Mesenchymal stem cell (in vitro differentiated cells and primary cell): ENCODE results near the gene GALNT1.

Experiments used
- DNase-seq: peaks from one replicate; pipeline ENCODE4 v3.0.0-alpha.2; 2013
- H2AFZ ChIP-seq: one replicate; pipeline ENCODE4 v1.6.1; 2013; ENCODE audit warnings: low read depth, mild to moderate bottlenecking, control low read depth, inconsistent platforms, low read length, moderate library complexity
- H2AK5ac ChIP-seq: 2 replicates; pipeline ENCODE4 v1.6.1; 2013; ENCODE audit warnings: low read length, moderate library complexity, mild to moderate bottlenecking, inconsistent platforms; ENCODE audit not compliant: severe bottlenecking
- H2BK120ac ChIP-seq: one replicate; pipeline ENCODE4 v1.6.1; 2013; ENCODE audit warnings: low read depth, mild to moderate bottlenecking, inconsistent platforms, low read length, moderate library complexity
- H2BK12ac ChIP-seq, 2 experiments: one replicate each; pipeline ENCODE4 v1.6.1; 2013; ENCODE audit warnings: inconsistent platforms in 2 of 2, low read length in 2 of 2, mild to moderate bottlenecking in 2 of 2, moderate library complexity in 2 of 2, control low read depth in 1 of 2
- H2BK15ac ChIP-seq: one replicate; pipeline ENCODE4 v1.6.1; 2013; ENCODE audit warnings: mild to moderate bottlenecking, low read depth, inconsistent platforms; ENCODE audit not compliant: poor library complexity, severe bottlenecking
- H2BK5ac ChIP-seq: 2 replicates; pipeline ENCODE4 v1.6.1; 2013; ENCODE audit warnings: low read depth, mild to moderate bottlenecking, low read length, control low read depth, inconsistent platforms; ENCODE audit not compliant: poor library complexity, severe bottlenecking
- H3K14ac ChIP-seq, 2 experiments: one replicate each; pipeline ENCODE4 v1.6.1; 2013; ENCODE audit warnings: inconsistent platforms in 2 of 2, low read length in 2 of 2, control low read depth in 1 of 2, mild to moderate bottlenecking in 1 of 2, moderate library complexity in 1 of 2
- H3K18ac ChIP-seq, 2 experiments: one replicate each; pipeline ENCODE4 v1.6.1; 2013; ENCODE audit warnings: inconsistent platforms in 2 of 2, low read length in 2 of 2, control low read depth in 1 of 2, low read depth in 1 of 2, mild to moderate bottlenecking in 1 of 2
- H3K23ac ChIP-seq, 2 experiments: one replicate each; pipeline ENCODE4 v1.6.1; 2013; ENCODE audit warnings: inconsistent platforms in 2 of 2, low read length in 2 of 2, mild to moderate bottlenecking in 2 of 2, moderate library complexity in 2 of 2, control low read depth in 1 of 2
- H3K27ac ChIP-seq: 2 replicates; pipeline ENCODE4 v1.5.1; 2013; ENCODE audit warnings: mild to moderate bottlenecking, moderate library complexity, low read length, control low read depth, inconsistent platforms; ENCODE audit not compliant: poor library complexity, severe bottlenecking
- H3K27me3 ChIP-seq, 2 experiments: 2 replicates each; pipeline versions ENCODE4 v1.6.1 to v1.7.0; 2013; ENCODE audit warnings: low read length in 2 of 2, mild to moderate bottlenecking in 2 of 2, moderate library complexity in 2 of 2, control low read depth in 1 of 2, inconsistent platforms in 1 of 2; ENCODE audit not compliant: control insufficient read depth in 1 of 2, insufficient read depth in 1 of 2
- H3K36me3 ChIP-seq, 2 experiments: 2 replicates each; pipeline versions ENCODE4 v1.6.1 to v1.7.0; 2013; ENCODE audit warnings: low read length in 2 of 2, control low read depth in 1 of 2, inconsistent platforms in 1 of 2, low read depth in 1 of 2, mild to moderate bottlenecking in 1 of 2; ENCODE audit not compliant: insufficient read depth in 2 of 2, control insufficient read depth in 1 of 2
- H3K4ac ChIP-seq, 2 experiments: one replicate each; pipeline ENCODE4 v1.6.1; 2013; ENCODE audit warnings: inconsistent platforms in 2 of 2, low read length in 2 of 2, mild to moderate bottlenecking in 2 of 2, moderate library complexity in 2 of 2, control low read depth in 1 of 2, low read depth in 1 of 2
- H3K4me1 ChIP-seq: 2 replicates; pipeline ENCODE4 v1.6.1; 2013; ENCODE audit warnings: low read depth, low read length, control low read depth; ENCODE audit not compliant: control insufficient read depth, insufficient read depth
- H3K4me2 ChIP-seq: 2 replicates; pipeline ENCODE4 v1.6.1; 2013; ENCODE audit warnings: low read length, mild to moderate bottlenecking, inconsistent platforms; ENCODE audit not compliant: poor library complexity, severe bottlenecking
- H3K4me3 ChIP-seq, 2 experiments: 2 replicates each; pipeline versions ENCODE4 v1.5.1 to v1.7.0; 2013; ENCODE audit warnings: low read length in 2 of 2, mild to moderate bottlenecking in 2 of 2, control low read depth in 1 of 2, low read depth in 1 of 2; ENCODE audit not compliant: insufficient read depth in 1 of 2
- H3K79me1 ChIP-seq: replicated peaks from 2 replicates; pipeline ENCODE4 v1.6.1; 2013; ENCODE audit warnings: mild to moderate bottlenecking, control low read depth, low read length, inconsistent platforms; ENCODE audit not compliant: poor library complexity, severe bottlenecking
- H3K9ac ChIP-seq: 2 replicates; pipeline ENCODE4 v1.7.0; 2013; ENCODE audit warnings: mild to moderate bottlenecking, low read length, moderate library complexity
- H3K9me3 ChIP-seq: 2 replicates; pipeline ENCODE4 v1.7.0; 2013; ENCODE audit warnings: mild to moderate bottlenecking, low read length; ENCODE audit not compliant: control insufficient read depth
- H4K8ac ChIP-seq: one replicate; pipeline ENCODE4 v1.6.1; 2013; ENCODE audit warnings: inconsistent platforms, mild to moderate bottlenecking, low read length, moderate library complexity
- H4K91ac ChIP-seq: one replicate; pipeline ENCODE4 v1.6.1; 2013; ENCODE audit warnings: mild to moderate bottlenecking, low read length, inconsistent platforms
- WGBS: methylation state at CpG from one replicate; pipeline ENCODE4 v1.1.7; 2013; ENCODE audit warnings: mixed read lengths; 5-methylcytosine and 5-hydroxymethylcytosine counted together

Gene GALNT1

DNA sequence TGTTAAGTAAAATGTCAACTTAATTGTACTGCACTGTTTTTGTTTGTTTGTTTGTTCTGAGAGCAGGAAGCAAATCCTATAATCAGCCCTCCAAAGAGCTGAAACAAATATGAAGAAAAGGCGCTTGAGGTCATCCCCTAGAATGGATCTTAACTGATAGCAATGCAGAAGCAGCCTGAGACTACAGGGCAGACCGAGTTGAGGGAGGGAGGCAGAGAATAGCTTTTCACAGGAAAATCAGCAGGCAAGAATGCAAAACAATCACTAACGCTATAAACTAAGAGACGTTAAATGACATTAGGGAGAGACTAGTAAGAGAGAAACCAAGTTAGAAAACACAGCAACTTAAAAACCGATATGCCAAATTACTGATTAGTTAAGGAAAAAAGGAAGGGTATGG is 37.2 kb downstream of the GALNT1 start:
- peak overlapping the region; percentile 50 for H3K9ac ChIP-seq
- no peak overlapping the region for H2BK120ac ChIP-seq
- no peak overlapping the region for H3K4me2 ChIP-seq
- H2AK5ac ChIP-seq, result no peak overlapping the region
- no peak overlapping the region for H3K27ac ChIP-seq
- no peak overlapping the region for H2AFZ ChIP-seq
- H3K4ac ChIP-seq, result no peak overlapping the region
- no peaks in the 10 kb centered on the region for H3K9me3 ChIP-seq
- no peaks in the 10 kb centered on the region for H3K4me1 ChIP-seq
- WGBS, result 20% methylated on average over 3 of the region's 5 CpGs
- H2BK5ac ChIP-seq, result no peak overlapping the region
- no peaks in the 10 kb centered on the region for H3K27me3 ChIP-seq
- no peak overlapping the region for H3K4me3 ChIP-seq
- peaks cover 8% of the 10 kb centered on the region for H3K79me1 ChIP-seq
- H3K14ac ChIP-seq, result no peak overlapping the region
- no peak overlapping the region for H3K23ac ChIP-seq
- no peak overlapping the region for H2BK12ac ChIP-seq
- no peak overlapping the region for H2BK15ac ChIP-seq
- H3K36me3 ChIP-seq, result no peaks in the 10 kb centered on the region
- no peak overlapping the region for H4K91ac ChIP-seq
- H3K18ac ChIP-seq, result no peak overlapping the region
- no peak overlapping the region for H4K8ac ChIP-seq
- DNase-seq, result peak; percentile 59

DNA sequence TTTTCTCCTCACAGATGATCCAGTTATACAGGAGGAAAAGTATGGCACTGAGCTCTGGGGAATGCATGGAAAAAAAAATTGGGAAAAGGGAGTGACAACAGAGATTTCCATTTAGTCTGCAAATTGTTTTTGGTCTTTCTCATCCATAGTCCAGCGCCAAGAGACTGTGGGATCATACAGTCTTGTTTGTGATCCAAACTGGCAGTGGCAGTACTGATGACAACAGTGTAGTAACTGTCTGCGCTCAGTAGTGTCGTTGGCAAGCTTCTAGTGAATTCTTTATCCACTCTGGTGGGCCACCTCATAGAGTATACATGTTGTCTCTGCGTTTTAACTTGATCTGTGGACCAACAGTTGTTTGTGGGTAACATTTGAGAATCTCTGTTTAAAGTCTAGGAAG is 37.9 kb downstream of the GALNT1 start:
- no peak overlapping the region for H3K4ac ChIP-seq
- peaks cover 8% of the 10 kb centered on the region for H3K79me1 ChIP-seq
- H4K8ac ChIP-seq, result no peak overlapping the region
- no peak overlapping the region for H2BK15ac ChIP-seq
- no peak overlapping the region for H2BK5ac ChIP-seq
- 73% methylated on average over 4 of the region's 4 CpGs for WGBS
- no peak overlapping the region for H3K4me3 ChIP-seq
- no peak overlapping the region for H3K27ac ChIP-seq
- peak overlapping the region; percentile 50 for H3K9ac ChIP-seq
- H3K18ac ChIP-seq, result peak overlapping the region in 1 of 2 experiments; percentile 28
- DNase-seq, result peak; percentile 36
- H4K91ac ChIP-seq, result peak overlapping the region; percentile 50
- no peaks in the 10 kb centered on the region for H3K27me3 ChIP-seq
- H3K36me3 ChIP-seq, result no peaks in the 10 kb centered on the region
- H3K23ac ChIP-seq, result no peak overlapping the region
- H3K4me2 ChIP-seq, result no peak overlapping the region
- no peak overlapping the region for H3K14ac ChIP-seq
- H2BK12ac ChIP-seq, result peak overlapping the region in 1 of 2 experiments; percentile 59
- no peaks in the 10 kb centered on the region for H3K4me1 ChIP-seq
- H2BK120ac ChIP-seq, result no peak overlapping the region
- H3K9me3 ChIP-seq, result no peaks in the 10 kb centered on the region
- H2AFZ ChIP-seq, result no peak overlapping the region
- no peak overlapping the region for H2AK5ac ChIP-seq

DNA sequence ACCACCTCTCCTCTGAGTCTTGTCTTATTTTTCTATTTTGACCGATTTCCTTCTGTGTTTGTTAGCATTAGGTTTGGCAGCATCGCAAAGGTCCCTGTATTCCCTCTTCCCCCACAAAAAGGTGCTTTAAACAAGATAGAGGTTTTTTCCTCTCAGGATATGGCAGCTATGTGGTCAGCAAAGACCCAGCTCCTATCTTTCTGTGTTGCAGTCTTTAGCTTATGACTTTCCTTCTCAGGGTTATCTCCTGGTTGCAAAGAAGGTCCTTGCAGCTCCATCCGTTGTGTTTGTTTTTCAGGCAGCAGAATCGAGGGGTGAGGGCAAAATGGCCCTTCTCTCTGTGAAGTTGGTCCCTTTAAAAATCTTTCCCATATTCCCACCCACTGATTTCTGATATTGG is 38.4 kb downstream of the GALNT1 start:
- Histone ChIP-seq H3K4me2 (no peak overlapping the region), H3K14ac (no peak overlapping the region), H3K4me1 (no peaks in the 10 kb centered on the region), H2BK12ac (no peak overlapping the region), H3K36me3 (no peaks in the 10 kb centered on the region), H2AFZ (no peak overlapping the region), H3K9ac (peak overlapping the region; percentile 50), H3K4ac (peak overlapping the region in 1 of 2 experiments; percentile 73), H4K91ac (peak overlapping the region; percentile 15), H3K27ac (no peak overlapping the region), H3K27me3 (no peaks in the 10 kb centered on the region), H2BK120ac (peak overlapping the region; percentile 89), H3K9me3 (no peaks in the 10 kb centered on the region), H4K8ac (peak overlapping the region; percentile 28), H2BK5ac (no peak overlapping the region), H2AK5ac (peak overlapping the region; percentile 22), H3K18ac (peak overlapping the region in 1 of 2 experiments; percentile 33), H3K79me1 (peaks cover 8% of the 10 kb centered on the region), H3K23ac (no peak overlapping the region), H3K4me3 (no peak overlapping the region), H2BK15ac (no peak overlapping the region)
- 69% methylated on average over 4 of the region's 4 CpGs for WGBS
- DNase-seq, result no peak

GRCh38 chr18:35620765-35621164 is 39.2 kb downstream of the GALNT1 start:
- Histone ChIP-seq H2BK15ac (no peak overlapping the region), H3K4me3 (no peak overlapping the region), H2BK12ac (no peak overlapping the region), H3K18ac (no peak overlapping the region), H4K8ac (no peak overlapping the region), H3K27ac (no peak overlapping the region), H2AK5ac (no peak overlapping the region), H3K9ac (peak overlapping the region; percentile 15), H2BK120ac (no peak overlapping the region), H3K79me1 (peaks cover 13% of the 10 kb centered on the region), H3K4ac (no peak overlapping the region), H3K4me2 (no peak overlapping the region), H3K14ac (no peak overlapping the region), H3K27me3 (no peaks in the 10 kb centered on the region), H3K36me3 (no peaks in the 10 kb centered on the region), H2BK5ac (no peak overlapping the region), H3K9me3 (no peaks in the 10 kb centered on the region), H3K4me1 (no peaks in the 10 kb centered on the region), H3K23ac (no peak overlapping the region), H2AFZ (no peak overlapping the region), H4K91ac (no peak overlapping the region)
- DNase-seq, result no peak
- WGBS, result 97% methylated on average over 3 of the region's 3 CpGs
